PC-9 (cell line): Measurements from ENCODE around the gene SREBF2. TPM values are rescaled to one million over a fixed set of nuclear protein-coding genes. Genes with fewer than 3 reads are reported as not detected.

Source experiments
- BruUV-seq: library from RNA; stranded (reverse); fragments of 400-500 nt; replicated peaks from 2 replicates; lab custom pipeline; 2021; lab: Mats Ljungman, UMichigan
- CTCF ChIA-PET: fragments of 300-600 bp; sonication (Branson Sonifier 250); formaldehyde crosslinking; loops from one replicate; lab custom pipeline; 2022; ENCODE audit warnings: antibody characterized with exemption; lab: Charles Lee
- POLR2A ChIA-PET: fragments of 300-600 bp; sonication (Branson Sonifier 250); formaldehyde crosslinking; loops from one replicate; lab custom pipeline; 2022; ENCODE audit warnings: antibody characterized with exemption; ENCODE audit not compliant: unreplicated experiment; lab: Charles Lee
- DNase-seq, 2 experiments: peaks; one replicate each; pipeline versions ENCODE4 v3.0.0 to v3.0.0-alpha.2; 2015 to 2022; ENCODE audit warnings: mixed read lengths in 1 of 2
- H2AFZ ChIP-seq: fragments of 200-600 bp; sonication (generic); 2 replicates; pipeline ENCODE4 v1.8.1; 2017; ENCODE audit warnings: antibody characterized with exemption
- H3F3A ChIP-seq: fragments of 200-600 bp; sonication (generic); 2 replicates; pipeline ENCODE4 v1.8.1; 2017; ENCODE audit warnings: antibody characterized with exemption, mild to moderate bottlenecking, low read depth; ENCODE audit not compliant: insufficient read depth
- H3K27ac ChIP-seq: fragments of 200-600 bp; sonication (generic); 2 replicates; pipeline ENCODE4 v1.6.1; 2016; ENCODE audit warnings: mixed run types
- H3K27me3 ChIP-seq: fragments of 200-600 bp; sonication (generic); 2 replicates; pipeline ENCODE4 v1.6.1; 2016; ENCODE audit warnings: low read depth, mixed run types; ENCODE audit not compliant: insufficient read depth
- H3K36me3 ChIP-seq: fragments of 200-600 bp; sonication (generic); 2 replicates; pipeline ENCODE4 v1.6.1; 2016; ENCODE audit warnings: low read depth, mixed run types
- H3K4me1 ChIP-seq: fragments of 200-600 bp; sonication (generic); replicated peaks from 2 replicates; pipeline ENCODE4 v1.6.1; 2016; ENCODE audit warnings: mixed run types; ENCODE audit not compliant: insufficient read depth
- H3K4me2 ChIP-seq: fragments of 200-600 bp; sonication (generic); 2 replicates; pipeline ENCODE4 v1.6.1; 2017; ENCODE audit warnings: mixed run types
- H3K4me3 ChIP-seq: fragments of 200-600 bp; sonication (generic); 2 replicates; pipeline ENCODE4 v1.6.1; 2016; ENCODE audit warnings: mixed run types
- H3K79me2 ChIP-seq: fragments of 200-600 bp; sonication (generic); 2 replicates; pipeline ENCODE4 v1.6.1; 2017; ENCODE audit warnings: low read depth, mixed run types
- H3K9me2 ChIP-seq: fragments of 200-600 bp; sonication (generic); 2 replicates; pipeline ENCODE4 v1.8.1; 2017; ENCODE audit warnings: mild to moderate bottlenecking; ENCODE audit not compliant: insufficient read depth
- H3K9me3 ChIP-seq: fragments of 200-600 bp; sonication (generic); 2 replicates; pipeline ENCODE4 v1.8.1; 2016; ENCODE audit warnings: low read depth; ENCODE audit not compliant: insufficient read depth
- H4K20me1 ChIP-seq: fragments of 200-600 bp; sonication (generic); 2 replicates; pipeline ENCODE4 v1.8.1; 2017; ENCODE audit not compliant: insufficient read depth
- EZH2 ChIP-seq: fragments of 200-600 bp; sonication (generic); IDR thresholded peaks from 2 replicates; pipeline ENCODE4 v1.8.0; 2017; ENCODE audit warnings: antibody characterized with exemption, low read depth
- intact Hi-C: fragments of 100-400 bp; cut with micrococcal nuclease; formaldehyde crosslinking; loops from one replicate; pipeline ENCODE4 v1.10.0; 2022; ENCODE audit not compliant: unreplicated experiment
- total RNA-seq: library from RNA; stranded (reverse); gene quantifications from 2 replicates; pipeline ENCODE4 v1.2.3, GENCODE V29; 2021
- TF ChIP-seq, protein P1 (sequence below): fragments of 200-600 bp; sonication (generic); conservative IDR thresholded peaks from 2 replicates; pipeline ENCODE4 v1.6.1; 2017; ENCODE audit warnings: mixed run types, antibody characterized with exemption, mild to moderate bottlenecking, moderate library complexity

The SREBF2 gene
- total RNA-seq, 1 experiment from 2014 or later = 196 TPM

GRCh38 chr22:41816241-41816640 is 16.7 kb upstream of the SREBF2 start:
- intact Hi-C loops = no loop called here

DNA sequence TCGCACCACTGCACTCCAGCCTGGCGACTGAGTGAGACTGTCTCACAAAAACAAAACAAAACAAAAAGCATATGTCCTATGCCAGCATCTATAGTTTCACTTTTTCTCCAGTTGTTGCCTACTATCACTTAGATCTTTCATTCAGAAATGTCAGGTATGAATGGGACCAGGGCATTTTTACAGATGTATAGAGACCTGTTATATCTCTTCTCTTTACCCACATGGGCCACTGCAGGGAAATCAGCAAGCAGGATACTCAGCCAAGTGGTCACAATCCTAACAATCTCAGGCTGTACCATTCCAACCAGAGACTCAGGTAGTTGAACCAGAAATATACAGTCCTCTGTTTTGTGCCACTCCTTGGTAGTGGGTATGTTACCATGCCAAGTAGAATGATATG is 16.0 kb upstream of the SREBF2 start:
- no peaks in the 10 kb centered on the region for H3K27me3 ChIP-seq
- intact Hi-C loops = no loop called here
- peaks cover 5% of the 10 kb centered on the region; the same call in 1 of the 2 replicates for H3F3A ChIP-seq
- DNase-seq = no peak
- no peaks in the 10 kb centered on the region for H3K9me3 ChIP-seq
- no peaks in the 10 kb centered on the region for H3K79me2 ChIP-seq
- H2AFZ ChIP-seq = no peak overlapping the region
- no TSS peak for BruUV-seq
- no peaks in the 10 kb centered on the region for H3K4me1 ChIP-seq
- ChIA-PET POLR2A (no interaction called here), CTCF (no interaction called here)
- H3K4me3 ChIP-seq = no peak overlapping the region
- no peak for TF ChIP-seq EZH2
- TF ChIP-seq, protein P1, sequence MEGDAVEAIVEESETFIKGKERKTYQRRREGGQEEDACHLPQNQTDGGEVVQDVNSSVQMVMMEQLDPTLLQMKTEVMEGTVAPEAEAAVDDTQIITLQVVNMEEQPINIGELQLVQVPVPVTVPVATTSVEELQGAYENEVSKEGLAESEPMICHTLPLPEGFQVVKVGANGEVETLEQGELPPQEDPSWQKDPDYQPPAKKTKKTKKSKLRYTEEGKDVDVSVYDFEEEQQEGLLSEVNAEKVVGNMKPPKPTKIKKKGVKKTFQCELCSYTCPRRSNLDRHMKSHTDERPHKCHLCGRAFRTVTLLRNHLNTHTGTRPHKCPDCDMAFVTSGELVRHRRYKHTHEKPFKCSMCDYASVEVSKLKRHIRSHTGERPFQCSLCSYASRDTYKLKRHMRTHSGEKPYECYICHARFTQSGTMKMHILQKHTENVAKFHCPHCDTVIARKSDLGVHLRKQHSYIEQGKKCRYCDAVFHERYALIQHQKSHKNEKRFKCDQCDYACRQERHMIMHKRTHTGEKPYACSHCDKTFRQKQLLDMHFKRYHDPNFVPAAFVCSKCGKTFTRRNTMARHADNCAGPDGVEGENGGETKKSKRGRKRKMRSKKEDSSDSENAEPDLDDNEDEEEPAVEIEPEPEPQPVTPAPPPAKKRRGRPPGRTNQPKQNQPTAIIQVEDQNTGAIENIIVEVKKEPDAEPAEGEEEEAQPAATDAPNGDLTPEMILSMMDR = no peak
- H3K9me2 ChIP-seq = no peaks in the 10 kb centered on the region
- no peak overlapping the region for H3K4me2 ChIP-seq
- peaks cover 3% of the 10 kb centered on the region; the same call in 1 of the 2 replicates for H3K36me3 ChIP-seq
- H4K20me1 ChIP-seq = no peaks in the 10 kb centered on the region
- no peak overlapping the region for H3K27ac ChIP-seq

More at GRCh38 chr22:41816241-41816640, 16.7 kb upstream of the SREBF2 start:
- POLR2A ChIA-PET = no interaction called here
- no peaks in the 10 kb centered on the region for H3K4me1 ChIP-seq
- TF ChIP-seq EZH2 = no peak
- TF ChIP-seq, protein P1 = no peak
- no peak for DNase-seq
- no peaks in the 10 kb centered on the region for H3F3A ChIP-seq
- no peak overlapping the region for H3K27ac ChIP-seq
- H2AFZ ChIP-seq = no peak overlapping the region
- H3K27me3 ChIP-seq = no peaks in the 10 kb centered on the region
- H4K20me1 ChIP-seq = no peaks in the 10 kb centered on the region
- CTCF ChIA-PET = no interaction called here
- no peak overlapping the region for H3K4me3 ChIP-seq
- no TSS peak for BruUV-seq
- H3K36me3 ChIP-seq = peaks cover 3% of the 10 kb centered on the region; the same call in 1 of the 2 replicates
- H3K9me2 ChIP-seq = no peaks in the 10 kb centered on the region
- no peaks in the 10 kb centered on the region for H3K9me3 ChIP-seq
- no peaks in the 10 kb centered on the region for H3K79me2 ChIP-seq
- no peak overlapping the region for H3K4me2 ChIP-seq

- Histone ChIP-seq H3F3A (peaks cover 13% of the 10 kb centered on the region; the same call in 1 of the 2 replicates), H3K27me3 (no peaks in the 10 kb centered on the region), H3K27ac (no peak overlapping the region), H2AFZ (no peak overlapping the region), H3K4me3 (no peak overlapping the region), H3K4me2 (no peak overlapping the region), H3K36me3 (peaks cover 3% of the 10 kb centered on the region; the same call in 1 of the 2 replicates), H3K4me1 (peaks cover 5% of the 10 kb centered on the region), H4K20me1 (no peaks in the 10 kb centered on the region; the same call in 1 of the 2 replicates), H3K79me2 (no peaks in the 10 kb centered on the region), H3K9me3 (no peaks in the 10 kb centered on the region), H3K9me2 (no peaks in the 10 kb centered on the region)
- intact Hi-C loops = no loop called here
- DNase-seq = no peak
- BruUV-seq = no TSS peak
- ChIA-PET POLR2A (no interaction called here), CTCF (interaction anchor here (1.4 kb wide), 1 partner anchor 53 kb away, joined by 3 read pairs; no protein-coding TSS in a partner anchor)
- TF ChIP-seq EZH2 = no peak
- TF ChIP-seq, protein P1 = no peak
Measured at GRCh38 chr22:41818011-41818410, 14.9 kb upstream of the SREBF2 start.
